ENCODE results near the gene EPHA8. TPM values are rescaled to one million over a fixed set of nuclear protein-coding genes. Genes with fewer than 3 reads are reported as not detected.

EPHA8 gene
- total and polyA plus RNA-seq, 2 of the 13 experiments (the other 11 are each of a cell fraction or from before 2014, with no cell fraction given): not detected

GRCh38 chr1:22611530-22611947, 48.2 kb downstream of the EPHA8 start (continued):
- TF ChIP-seq SNAPC4 (CRISPR knock-in tag; IDR thresholded peaks at IDR 0.05) (no peak), PHB2 (IDR thresholded peaks at IDR 0.05; ENCODE audit: partially characterized antibody) (no peak), ZNF414 (CRISPR knock-in tag; IDR thresholded peaks at IDR 0.05) (no peak), KAT7 (CRISPR knock-in tag; IDR thresholded peaks at IDR 0.05; ENCODE audit: borderline replicate concordance) (no peak), ARID2 (CRISPR knock-in tag; IDR thresholded peaks at IDR 0.05; ENCODE audit: borderline replicate concordance) (no peak), ZBTB4 (CRISPR knock-in tag; IDR thresholded peaks at IDR 0.05; ENCODE audit: borderline replicate concordance) (no peak), ZFP36L2 (CRISPR knock-in tag; IDR thresholded peaks at IDR 0.05) (0 out of 2 replicates have a peak, but pooled peaks have one; percentile 76), JDP2 (CRISPR knock-in tag; IDR thresholded peaks at IDR 0.05; ENCODE audit: borderline replicate concordance) (no peak), HOXA9 (CRISPR knock-in tag; IDR thresholded peaks at IDR 0.05; ENCODE audit: borderline replicate concordance) (no peak), ZNF430 (CRISPR knock-in tag; IDR thresholded peaks at IDR 0.05) (peak; percentile 46; the same call in 1 of the 2 replicates), ZNF746 (CRISPR knock-in tag; IDR thresholded peaks at IDR 0.05) (no peak), FUBP1 (CRISPR knock-in tag; IDR thresholded peaks at IDR 0.05; ENCODE audit: borderline replicate concordance) (no peak), RAD51 (IDR thresholded peaks at IDR 0.05; ENCODE audit: borderline replicate concordance) (no peak), ZNF782 (CRISPR knock-in tag; IDR thresholded peaks at IDR 0.05; ENCODE audit: borderline replicate concordance) (no peak), NCOR1 (IDR thresholded peaks at IDR 0.05; ENCODE audit: borderline replicate concordance, low read length) (no peak), PTBP1 (IDR thresholded peaks at IDR 0.05; ENCODE audit: low read depth, low read length, poor library complexity, severe bottlenecking) (no peak), ZSCAN12 (CRISPR knock-in tag; IDR thresholded peaks at IDR 0.05) (no peak; the same call in 1 of the 2 replicates), ZNF441 (CRISPR knock-in tag; IDR thresholded peaks at IDR 0.05; ENCODE audit: borderline replicate concordance) (peak; percentile 69; the same call in 1 of the 2 replicates), PHF21A (CRISPR knock-in tag; IDR thresholded peaks at IDR 0.05) (no peak), ZNF24 (IDR thresholded peaks at IDR 0.05) (no peak)
